Measurements from ENCODE around the gene PRRG4. TPM values are rescaled to one million over a fixed set of nuclear protein-coding genes. Genes with fewer than 3 reads are reported as not detected.

Gene PRRG4
- polyA plus RNA-seq, 10 donors = 0.08 to 4.5 (median 0.17) TPM

Other genes with a start within 250 kb of the PRRG4 start
- 100 to 1,000 TPM; 307 to 439 (median 354) TPM for gene EIF3M, start 246.1 kb upstream of the PRRG4 start, polyA plus RNA-seq (ENCODE audit: insufficient read length in 10 of 10)
- gene CCDC73, start 35.3 kb upstream of the PRRG4 start, polyA plus RNA-seq (ENCODE audit: insufficient read length in 10 of 10) = under 1 TPM in 7 of 10 donors, not detected in 3; 0.05 to 0.66 (median 0.06) TPM
- gene QSER1, start 62.9 kb downstream of the PRRG4 start, polyA plus RNA-seq (ENCODE audit: insufficient read length in 10 of 10) = 10 to 100 TPM; 17.6 to 29.4 (median 24.4) TPM
- 10 to 100 TPM; 10.7 to 19.1 (median 16.1) TPM for gene DEPDC7, start 186.0 kb downstream of the PRRG4 start, polyA plus RNA-seq (ENCODE audit: insufficient read length in 10 of 10)
- 10 to 100 TPM in 9 of 10 donors, 1 to 10 TPM in 1; 8.9 to 14.0 (median 11.3) TPM for gene TCP11L1, start 209.6 kb downstream of the PRRG4 start, polyA plus RNA-seq (ENCODE audit: insufficient read length in 10 of 10)

All from muscle of back (tissue), 10 donors.